Brain microvascular endothelial cell (primary cell): ENCODE measurements around the gene S1PR4.

Experiments
- DNase-seq: peaks from one replicate; pipeline ENCODE4 v3.0.0-alpha.2; 2020
- H3K27ac ChIP-seq: fragments of 250-450 bp; sonication (Bioruptor Pico); 2 replicates; pipeline ENCODE4 v1.5.1; 2020; ENCODE audit warnings: mild to moderate bottlenecking, moderate library complexity
- H3K27me3 ChIP-seq: fragments of 250-450 bp; sonication (Bioruptor Pico); replicated peaks from 2 replicates; pipeline ENCODE4 v1.5.1; 2020; ENCODE audit warnings: mild to moderate bottlenecking
- H3K36me3 ChIP-seq: fragments of 250-450 bp; sonication (Bioruptor Pico); replicated peaks from 2 replicates; pipeline ENCODE4 v1.5.1; 2020; ENCODE audit warnings: mild to moderate bottlenecking
- H3K4me3 ChIP-seq: 2 replicates; pipeline ENCODE4 v1.5.1; 2011; ENCODE audit warnings: low read depth, mild to moderate bottlenecking, control low read depth, low read length, moderate library complexity
- CTCF ChIP-seq: IDR thresholded peaks from 2 replicates; pipeline ENCODE4 v1.5.1; 2011; ENCODE audit warnings: low read depth, mild to moderate bottlenecking, moderate library complexity, low read length, control low read depth, inconsistent platforms; ENCODE audit errors: missing control alignments
- in situ Hi-C: cut with HindIII; loops from 2 replicates; pipeline ENCODE4 v1.10.0; 2017; ENCODE audit warnings: low sequenced_read_pairs, low pct_ligation_motif_present

The S1PR4 gene

GRCh38 chr19:3224346-3225168 lies 46.0 kb downstream of the S1PR4 start, which contains the start of gene CELF5:
TSS of gene CELF5 (plus strand) at chr19:3224661. CDS start at chr19:3224740, 79 bp downstream.
- H3K27ac ChIP-seq = no peak within 1 kb of the TSS
- no peak within 1 kb of the TSS for H3K4me3 ChIP-seq
- TF ChIP-seq CTCF = peak; percentile 24
- in situ Hi-C loops = no loop called here
- DNase-seq = no peak
- H3K36me3 ChIP-seq = no peaks in the 10 kb centered on the region
- H3K27me3 ChIP-seq = peaks cover 32% of the 10 kb centered on the region

- no peak overlapping the region for H3K27ac ChIP-seq
- in situ Hi-C loops = no loop called here
- H3K4me3 ChIP-seq = no peak overlapping the region
- no peak for TF ChIP-seq CTCF
- peaks cover 32% of the 10 kb centered on the region for H3K27me3 ChIP-seq
- H3K36me3 ChIP-seq = no peaks in the 10 kb centered on the region
- no peak for DNase-seq
Measured at GRCh38 chr19:3225169-3225485, 46.6 kb downstream of the S1PR4 start.

- TF ChIP-seq CTCF = no peak
- peaks cover 32% of the 10 kb centered on the region for H3K27me3 ChIP-seq
- in situ Hi-C loops = no loop called here
Measured at GRCh38 chr19:3225677-3226093, 47.1 kb downstream of the S1PR4 start.

GRCh38 chr19:3227054-3227626 lies 48.6 kb downstream of the S1PR4 start:
- no peaks in the 10 kb centered on the region for H3K36me3 ChIP-seq
- no peak for TF ChIP-seq CTCF
- peaks cover 32% of the 10 kb centered on the region for H3K27me3 ChIP-seq
- DNase-seq = no peak
- in situ Hi-C loops = no loop called here
- no peak overlapping the region for H3K27ac ChIP-seq
- no peak overlapping the region for H3K4me3 ChIP-seq

More at GRCh38 chr19:3225677-3226093, 47.1 kb downstream of the S1PR4 start:
- H3K4me3 ChIP-seq = no peak overlapping the region
- no peaks in the 10 kb centered on the region for H3K36me3 ChIP-seq
- no peak for DNase-seq
- no peak overlapping the region for H3K27ac ChIP-seq

GRCh38 chr19:3229346-3229743 lies 50.8 kb downstream of the S1PR4 start:
- no peaks in the 10 kb centered on the region for H3K36me3 ChIP-seq
- peaks cover 29% of the 10 kb centered on the region for H3K27me3 ChIP-seq
- H3K4me3 ChIP-seq = no peak overlapping the region
- no peak overlapping the region for H3K27ac ChIP-seq
- in situ Hi-C loops = no loop called here
- no peak for TF ChIP-seq CTCF
- DNase-seq = no peak
